ENCODE measurements around the gene PAFAH1B2. TPM values are rescaled to one million over a fixed set of nuclear protein-coding genes. Genes with fewer than 3 reads are reported as not detected.

Gene PAFAH1B2
- total RNA-seq, 1 donor from 2014 or later = 203 TPM

DNA sequence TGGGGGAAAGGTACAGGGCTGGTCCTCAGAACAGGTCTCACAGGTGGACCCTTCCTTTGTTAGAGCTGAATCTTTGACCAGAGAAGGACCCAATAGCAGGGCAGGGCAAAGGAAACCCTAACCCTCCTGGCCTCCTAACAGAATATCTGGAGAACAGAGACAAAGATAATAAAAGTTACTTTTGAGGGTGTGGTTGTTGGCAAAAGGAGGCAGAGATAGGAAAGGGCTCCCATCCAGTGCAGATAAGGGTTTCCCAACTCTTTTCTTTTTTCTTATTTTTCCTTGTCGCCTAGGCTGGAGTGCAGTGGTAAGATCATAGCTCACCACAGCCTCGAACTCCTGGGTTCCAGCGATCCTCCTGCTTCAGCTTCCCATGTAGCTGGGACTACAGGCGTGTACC, 75.9 kb downstream of the PAFAH1B2 start:
- TF ChIP-seq, protein P1, sequence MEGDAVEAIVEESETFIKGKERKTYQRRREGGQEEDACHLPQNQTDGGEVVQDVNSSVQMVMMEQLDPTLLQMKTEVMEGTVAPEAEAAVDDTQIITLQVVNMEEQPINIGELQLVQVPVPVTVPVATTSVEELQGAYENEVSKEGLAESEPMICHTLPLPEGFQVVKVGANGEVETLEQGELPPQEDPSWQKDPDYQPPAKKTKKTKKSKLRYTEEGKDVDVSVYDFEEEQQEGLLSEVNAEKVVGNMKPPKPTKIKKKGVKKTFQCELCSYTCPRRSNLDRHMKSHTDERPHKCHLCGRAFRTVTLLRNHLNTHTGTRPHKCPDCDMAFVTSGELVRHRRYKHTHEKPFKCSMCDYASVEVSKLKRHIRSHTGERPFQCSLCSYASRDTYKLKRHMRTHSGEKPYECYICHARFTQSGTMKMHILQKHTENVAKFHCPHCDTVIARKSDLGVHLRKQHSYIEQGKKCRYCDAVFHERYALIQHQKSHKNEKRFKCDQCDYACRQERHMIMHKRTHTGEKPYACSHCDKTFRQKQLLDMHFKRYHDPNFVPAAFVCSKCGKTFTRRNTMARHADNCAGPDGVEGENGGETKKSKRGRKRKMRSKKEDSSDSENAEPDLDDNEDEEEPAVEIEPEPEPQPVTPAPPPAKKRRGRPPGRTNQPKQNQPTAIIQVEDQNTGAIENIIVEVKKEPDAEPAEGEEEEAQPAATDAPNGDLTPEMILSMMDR (IDR thresholded peaks at IDR 0.05) = no peak
- Mint-ChIP-seq H3K27ac (no peak overlapping the region), H3K9me3 (no peaks in the 10 kb centered on the region), H3K4me3 (no peak overlapping the region), H3K36me3 (peaks cover 3% of the 10 kb centered on the region), H3K4me1 (peaks cover 4% of the 10 kb centered on the region), H3K27me3 (ENCODE audit: insufficient read depth, low read depth) (no peaks in the 10 kb centered on the region)
- no peaks in the 10 kb centered on the region for H3K27me3 ChIP-seq
- no peak overlapping the region for H3K9ac ChIP-seq
- no peaks in the 10 kb centered on the region for H3K4me1 ChIP-seq
- no peak overlapping the region for H3K4me2 ChIP-seq
- DNase-seq (ENCODE audit: low spot score) = no peak
- no peaks in the 10 kb centered on the region for H3K36me3 ChIP-seq
- no peaks in the 10 kb centered on the region for H4K20me1 ChIP-seq (ENCODE audit: low read depth)
- no peaks in the 10 kb centered on the region for H3K9me3 ChIP-seq (ENCODE audit: low read depth)
- H3K27ac ChIP-seq = no peak overlapping the region
- H2AFZ ChIP-seq (replicated peaks) = no peak overlapping the region
- H3K4me3 ChIP-seq = no peak overlapping the region
- H3F3A ChIP-seq (ENCODE audit: low read depth) = no peaks in the 10 kb centered on the region
- H3K79me2 ChIP-seq (ENCODE audit: low read depth) = no peaks in the 10 kb centered on the region

DNA sequence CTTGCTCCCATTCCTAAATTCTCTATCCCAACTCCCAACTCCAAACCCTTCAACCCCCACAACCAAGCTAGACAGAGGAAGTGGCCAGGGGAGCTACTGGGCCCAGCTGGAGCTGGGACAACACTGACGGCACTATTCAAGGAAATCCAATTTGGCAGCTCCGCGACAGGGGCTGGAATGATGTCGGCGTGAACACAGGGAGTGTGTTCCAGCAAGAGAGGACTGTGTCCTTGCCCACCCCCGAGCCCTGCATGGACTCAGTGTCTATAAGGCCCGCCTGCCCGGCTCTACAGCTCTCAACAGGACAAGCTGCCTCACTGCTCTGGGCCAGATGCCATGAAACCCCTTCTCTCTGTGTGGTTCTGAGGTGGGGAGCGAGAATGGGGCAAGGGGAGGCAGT, 76.5 kb downstream of the PAFAH1B2 start:
- H3K9me3 ChIP-seq (ENCODE audit: low read depth) = no peaks in the 10 kb centered on the region

DNA sequence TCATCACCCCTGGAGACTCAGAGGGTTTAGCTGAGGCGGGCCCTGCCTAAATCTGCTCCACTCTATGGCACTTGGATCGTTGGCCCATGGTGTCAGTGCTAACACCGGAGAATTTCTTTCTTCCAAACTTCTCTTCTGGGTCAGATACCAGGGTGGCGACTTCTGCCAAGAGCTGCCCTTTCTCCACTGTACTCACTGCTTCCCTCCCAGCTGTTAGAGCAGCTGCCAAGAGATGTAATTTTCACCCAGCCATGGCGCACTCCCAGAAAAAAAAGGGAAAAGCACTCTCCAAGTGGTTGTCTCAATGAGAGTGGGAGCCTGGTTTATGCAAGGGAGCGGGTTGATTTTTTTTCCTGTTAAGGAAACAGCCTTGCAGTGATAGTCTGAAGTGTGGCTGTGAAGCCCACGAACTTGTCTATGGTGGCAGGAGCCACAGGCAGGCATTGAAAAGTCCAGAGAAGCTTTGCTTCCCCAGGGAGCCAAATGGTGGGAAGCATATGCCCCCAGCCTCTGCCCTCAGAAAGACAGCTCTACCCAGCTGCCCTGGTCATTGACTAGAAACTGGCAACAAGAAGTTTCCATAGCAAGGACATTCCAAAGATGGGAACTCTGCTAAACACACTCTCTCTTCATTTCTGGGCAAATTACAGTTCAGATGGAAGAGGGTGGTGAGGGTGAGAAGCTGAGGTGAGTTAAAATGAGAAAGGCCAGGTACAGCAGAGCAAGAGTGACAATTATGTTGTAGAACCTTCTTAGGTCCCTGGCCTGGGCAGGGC, 77.1 kb downstream of the PAFAH1B2 start:
- H3K36me3 ChIP-seq = no peaks in the 10 kb centered on the region
- H3K4me3 Mint-ChIP-seq = no peak overlapping the region
- TF ChIP-seq EZH2phosphoT487 (IDR thresholded peaks at IDR 0.05) (no peak), EZH2 (IDR thresholded peaks at IDR 0.05) (no peak)
- TF ChIP-seq, protein P1 (IDR thresholded peaks at IDR 0.05) = no peak
- H3K9ac ChIP-seq = no peak overlapping the region
- H3K4me1 Mint-ChIP-seq = peaks cover 3% of the 10 kb centered on the region
- no peaks in the 10 kb centered on the region for H4K20me1 ChIP-seq (ENCODE audit: low read depth)
- no peaks in the 10 kb centered on the region for H3K9me3 ChIP-seq (ENCODE audit: low read depth)
- no peaks in the 10 kb centered on the region for H3K4me1 ChIP-seq
- H3K9me3 Mint-ChIP-seq = no peaks in the 10 kb centered on the region
- no peaks in the 10 kb centered on the region for H3F3A ChIP-seq (ENCODE audit: low read depth)
- DNase-seq (ENCODE audit: low spot score) = no peak
- no peaks in the 10 kb centered on the region for H3K27me3 Mint-ChIP-seq (ENCODE audit: insufficient read depth, low read depth)
- H2AFZ ChIP-seq (replicated peaks) = no peak overlapping the region
- H3K4me2 ChIP-seq = no peak overlapping the region
- H3K27ac Mint-ChIP-seq = no peak overlapping the region
- peaks cover 3% of the 10 kb centered on the region for H3K36me3 Mint-ChIP-seq
- no peaks in the 10 kb centered on the region for H3K27me3 ChIP-seq
- H3K4me3 ChIP-seq = no peak overlapping the region
- H3K27ac ChIP-seq = no peak overlapping the region
- H3K79me2 ChIP-seq (ENCODE audit: low read depth) = no peaks in the 10 kb centered on the region

More for the DNA sequence above, 76.5 kb downstream of the PAFAH1B2 start:
- no peak for DNase-seq (ENCODE audit: low spot score)
- Histone ChIP-seq H3K4me1 (no peaks in the 10 kb centered on the region), H3K36me3 (no peaks in the 10 kb centered on the region), H3K9ac (no peak overlapping the region), H4K20me1 (ENCODE audit: low read depth) (no peaks in the 10 kb centered on the region), H2AFZ (replicated peaks) (no peak overlapping the region), H3K4me2 (no peak overlapping the region), H3K4me3 (no peak overlapping the region), H3K27ac (no peak overlapping the region), H3K27me3 (no peaks in the 10 kb centered on the region), H3F3A (ENCODE audit: low read depth) (no peaks in the 10 kb centered on the region), H3K79me2 (ENCODE audit: low read depth) (no peaks in the 10 kb centered on the region)
- H3K27ac Mint-ChIP-seq = no peak overlapping the region
- no peak overlapping the region for H3K4me3 Mint-ChIP-seq
- H3K4me1 Mint-ChIP-seq = peaks cover 3% of the 10 kb centered on the region
- TF ChIP-seq, protein P1 (IDR thresholded peaks at IDR 0.05) = no peak
- TF ChIP-seq EZH2 (IDR thresholded peaks at IDR 0.05) = no peak
- TF ChIP-seq EZH2phosphoT487 (IDR thresholded peaks at IDR 0.05) = no peak
- no peaks in the 10 kb centered on the region for H3K9me3 Mint-ChIP-seq
- H3K36me3 Mint-ChIP-seq = peaks cover 3% of the 10 kb centered on the region
- no peaks in the 10 kb centered on the region for H3K27me3 Mint-ChIP-seq (ENCODE audit: insufficient read depth, low read depth)
